ENCODE measurements around the gene GPR158.

- TF ChIP-seq GATA3 (IDR thresholded peaks at IDR 0.05; ENCODE audit: low read depth, low read length) (no peak), GATA2 (IDR thresholded peaks at IDR 0.05; ENCODE audit: low read depth, low read length) (no peak)
Measured at GRCh38 chr10:25627606-25628005, 452.8 kb downstream of the GPR158 start.
